HG03159 (cell line): ENCODE measurements around the gene MEST.
"Not testable (repeated sequence)": the region's sequence is repeated elsewhere in the genome, so short reads cannot be mapped to it uniquely, and the experiment has no call there.

ENCODE experiments used
- ATAC-seq: cut with Tn5 transposase; IDR thresholded peaks from one replicate; pipeline ENCODE4 v1.9.1; 2021; ENCODE audit warnings: mild to moderate bottlenecking, moderate library complexity; ENCODE audit not compliant: unreplicated experiment

Gene MEST, protein sequence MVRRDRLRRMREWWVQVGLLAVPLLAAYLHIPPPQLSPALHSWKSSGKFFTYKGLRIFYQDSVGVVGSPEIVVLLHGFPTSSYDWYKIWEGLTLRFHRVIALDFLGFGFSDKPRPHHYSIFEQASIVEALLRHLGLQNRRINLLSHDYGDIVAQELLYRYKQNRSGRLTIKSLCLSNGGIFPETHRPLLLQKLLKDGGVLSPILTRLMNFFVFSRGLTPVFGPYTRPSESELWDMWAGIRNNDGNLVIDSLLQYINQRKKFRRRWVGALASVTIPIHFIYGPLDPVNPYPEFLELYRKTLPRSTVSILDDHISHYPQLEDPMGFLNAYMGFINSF

DNA sequence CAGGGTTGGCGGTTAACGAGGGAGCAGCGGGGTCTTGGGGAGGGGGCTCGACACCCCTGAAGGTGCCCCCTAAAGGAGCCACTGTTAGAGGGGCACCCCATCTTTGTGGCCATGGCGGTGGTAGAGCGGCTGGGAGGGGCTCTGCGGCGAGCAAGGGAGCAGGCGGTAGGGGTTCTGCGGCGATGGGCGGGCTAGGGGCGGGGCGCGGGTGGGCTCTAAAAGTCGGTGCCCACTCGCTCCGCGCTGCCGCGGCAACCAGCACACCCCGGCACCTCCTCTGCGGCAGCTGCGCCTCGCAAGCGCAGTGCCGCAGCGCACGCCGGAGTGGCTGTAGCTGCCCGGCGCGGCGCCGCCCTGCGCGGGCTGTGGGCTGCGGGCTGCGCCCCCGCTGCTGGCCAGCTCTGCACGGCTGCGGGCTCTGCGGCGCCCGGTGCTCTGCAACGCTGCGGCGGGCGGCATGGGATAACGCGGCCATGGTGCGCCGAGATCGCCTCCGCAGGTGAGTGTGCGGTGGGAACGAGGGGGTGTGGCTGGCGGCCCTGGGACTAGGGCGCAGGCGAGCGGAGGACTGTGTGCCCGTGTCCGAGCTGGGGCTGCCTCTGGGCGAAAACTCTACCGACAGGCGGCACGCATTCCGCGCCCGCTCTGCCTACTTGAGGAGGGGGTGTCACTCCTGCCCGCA is at the start of gene MEST:
MEST (plus strand) TSS at position 245 of the 682 bp plus-strand sequence; CDS start at position 474, 229 bp downstream.
- ATAC-seq = no peak

DNA sequence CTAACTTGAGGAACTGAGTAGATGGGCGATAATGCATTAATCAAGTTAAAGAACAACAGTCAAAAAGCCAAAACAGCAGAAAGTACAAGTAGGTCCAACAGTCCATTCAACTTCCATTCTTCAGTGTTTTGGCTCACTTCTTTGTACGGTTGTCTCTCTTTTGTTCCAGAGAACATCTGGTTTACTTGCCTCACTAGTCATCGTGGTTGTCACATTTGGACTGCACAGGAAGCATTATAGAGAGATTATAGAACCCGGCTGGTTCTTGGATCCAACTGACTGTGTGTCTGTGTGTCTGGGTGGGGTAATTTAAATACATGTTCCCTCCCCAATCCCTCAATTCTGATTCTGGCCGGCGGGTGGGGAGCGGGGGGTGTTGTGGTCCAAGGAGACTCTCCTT is 49.3 kb upstream of the MEST start:
- ATAC-seq = no peak

DNA sequence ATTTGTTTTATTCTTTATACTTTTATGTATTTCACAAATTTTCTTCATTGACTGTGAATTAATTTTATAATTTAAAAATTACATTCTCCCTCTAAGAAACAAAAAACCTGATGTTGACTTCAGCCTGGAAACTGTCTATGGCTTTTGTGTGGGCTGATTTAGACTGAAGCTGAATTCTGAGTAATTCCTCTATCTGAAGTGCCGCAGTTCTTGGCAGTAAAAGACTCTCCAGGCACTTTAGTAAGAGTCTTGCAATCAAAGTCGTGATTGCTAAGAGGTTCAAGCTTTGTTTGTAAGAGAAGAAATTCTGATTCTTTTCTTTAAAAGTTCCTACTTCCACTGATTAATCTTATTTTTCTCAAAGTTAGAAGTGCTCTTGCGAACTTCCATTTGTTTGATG is 47.7 kb upstream of the MEST start:
- ATAC-seq = no peak

DNA sequence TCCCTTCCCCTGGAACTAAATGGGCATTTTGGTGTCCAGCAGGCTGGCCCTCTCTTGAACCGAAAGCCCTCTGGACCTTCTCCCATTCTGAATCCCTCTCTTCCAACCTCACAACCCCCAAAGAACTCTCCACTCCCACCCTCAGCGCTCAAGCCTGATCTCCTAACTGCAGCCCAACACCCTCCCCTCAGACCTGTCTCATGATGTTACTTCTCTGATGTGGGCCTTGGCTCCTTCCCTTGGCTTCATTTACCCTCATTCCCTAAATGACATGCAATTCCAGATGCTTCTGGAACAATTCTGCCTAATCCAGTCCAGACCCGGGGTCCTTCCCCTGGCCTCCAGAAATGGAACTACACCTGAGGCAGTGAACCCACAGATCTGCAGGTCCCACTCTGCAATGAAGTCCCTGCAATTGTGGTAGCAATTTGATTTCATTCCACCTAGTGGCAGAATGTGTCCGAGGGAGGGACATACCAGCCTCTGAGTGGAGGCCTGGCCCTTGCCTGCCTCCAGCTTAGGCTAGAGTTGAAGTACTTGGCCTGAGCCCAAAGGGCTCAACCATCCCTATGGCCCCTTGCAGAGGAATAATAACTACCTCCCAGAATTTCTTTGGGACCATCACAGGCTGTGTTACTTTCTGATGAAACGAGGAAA is 47.0 kb upstream of the MEST start:
- ATAC-seq = no peak

DNA sequence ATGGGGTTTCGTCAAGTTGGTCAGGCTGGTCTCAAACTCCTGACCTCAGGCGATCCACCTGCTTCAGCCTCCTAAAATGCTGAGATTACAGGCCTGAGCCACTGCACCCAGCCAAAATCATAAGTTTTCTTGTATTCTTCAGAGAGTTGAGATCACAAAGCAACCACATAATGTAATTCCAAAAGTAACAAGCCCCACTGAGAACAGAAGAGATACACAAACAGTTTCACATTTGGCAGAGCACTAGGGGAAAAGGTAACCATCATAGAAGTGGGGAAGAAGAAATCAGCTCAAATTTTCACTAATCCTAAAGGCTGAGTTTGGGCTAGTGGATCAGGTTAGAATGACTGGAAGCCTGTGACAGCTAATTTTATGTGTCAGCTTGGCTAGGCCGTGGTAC is 45.6 kb upstream of the MEST start:
- ATAC-seq = no peak

DNA sequence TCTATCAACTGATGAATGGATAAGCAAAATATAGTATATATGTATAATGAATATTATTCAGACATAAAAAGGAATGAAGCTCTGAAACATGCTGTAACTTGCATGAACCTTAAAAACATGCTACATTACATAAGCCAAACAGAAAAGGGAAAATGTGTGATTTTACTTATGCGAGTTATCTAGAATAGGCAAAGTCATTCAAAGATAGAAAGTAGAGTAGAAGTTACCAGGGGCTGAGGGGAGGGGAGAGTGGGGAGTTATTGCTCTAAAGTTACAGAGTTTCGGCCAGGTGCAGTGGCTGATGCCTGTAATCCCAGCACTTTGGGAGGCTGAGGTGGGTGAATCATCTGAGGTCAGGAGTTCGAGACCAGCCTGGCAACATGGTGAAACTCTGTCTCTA is 40.5 kb upstream of the MEST start:
- ATAC-seq = not testable (repeated sequence)

DNA sequence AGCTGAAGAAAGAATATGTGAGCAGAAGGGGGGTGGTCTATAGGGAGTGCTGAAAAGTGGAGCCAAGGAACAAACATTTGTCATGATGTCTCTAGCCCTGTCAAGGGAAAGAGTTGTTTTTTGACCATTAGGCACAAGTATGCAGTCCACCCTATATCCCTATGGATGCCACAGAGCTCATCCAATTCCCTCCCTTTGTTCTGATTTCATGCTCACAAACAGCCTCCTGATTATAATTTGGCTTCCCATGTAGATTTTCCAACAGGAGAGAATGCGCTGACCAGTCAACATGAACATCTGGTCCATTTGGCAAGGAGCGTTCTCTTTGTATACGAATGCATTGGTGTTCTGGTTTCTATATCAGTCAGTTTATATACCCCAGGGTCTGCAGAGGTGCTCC is 38.9 kb upstream of the MEST start:
- no peak for ATAC-seq

DNA sequence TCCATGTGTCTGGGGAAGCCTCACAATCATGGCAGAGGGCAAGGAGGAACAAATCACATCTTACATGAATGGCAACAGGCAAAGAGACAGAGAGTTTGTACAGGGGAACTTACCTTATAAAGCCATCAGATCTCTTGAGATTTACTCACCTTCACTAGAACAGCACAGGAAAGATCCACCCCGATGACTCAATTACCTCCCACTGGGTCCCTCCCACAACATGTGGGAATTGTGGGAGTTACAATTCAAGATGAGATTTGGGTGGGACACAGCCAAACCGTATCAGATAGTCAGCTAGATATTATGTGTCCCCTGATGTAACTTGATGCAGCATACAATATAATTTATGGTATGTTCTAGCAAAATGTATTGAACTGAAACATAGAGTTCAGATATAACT is 36.9 kb upstream of the MEST start:
- no peak for ATAC-seq

DNA sequence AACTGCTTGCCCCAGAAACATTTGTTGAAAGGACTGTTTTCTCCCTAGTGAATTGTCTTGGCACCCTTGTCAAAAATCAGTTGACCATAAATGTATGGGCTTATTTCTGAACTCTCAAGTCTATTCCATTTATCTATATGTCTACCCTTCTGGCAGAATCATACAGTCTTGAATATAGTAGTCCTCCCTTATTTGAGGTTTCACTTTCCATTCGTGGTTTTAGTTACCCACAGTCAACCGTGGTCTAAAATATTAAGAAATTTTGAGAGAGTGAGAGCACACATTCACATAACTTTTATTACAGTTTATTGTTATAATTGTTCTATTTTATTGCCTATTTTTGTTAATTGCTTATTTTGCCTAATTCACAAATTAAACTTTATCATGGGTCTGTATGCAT is 33.6 kb upstream of the MEST start:
- ATAC-seq = no peak

DNA sequence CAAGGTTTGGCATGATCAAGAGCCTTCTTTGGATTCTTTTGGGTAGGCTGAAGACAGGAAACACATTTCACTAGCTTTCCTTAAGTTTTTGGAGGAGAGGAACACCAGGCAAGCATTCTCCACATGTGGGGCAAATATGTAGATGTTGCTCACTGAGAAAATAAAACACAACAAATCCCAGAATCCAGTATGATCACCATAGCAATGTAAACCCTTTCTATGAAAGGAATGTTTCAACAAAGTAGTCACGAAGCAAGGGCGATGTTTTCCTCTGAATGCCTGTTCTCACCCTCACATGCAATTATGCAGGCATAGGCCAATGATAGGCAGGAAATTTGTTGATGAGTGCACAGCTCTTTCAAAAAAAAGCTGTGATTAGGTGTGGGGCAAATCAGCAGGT is 30.6 kb upstream of the MEST start:
- no peak for ATAC-seq

DNA sequence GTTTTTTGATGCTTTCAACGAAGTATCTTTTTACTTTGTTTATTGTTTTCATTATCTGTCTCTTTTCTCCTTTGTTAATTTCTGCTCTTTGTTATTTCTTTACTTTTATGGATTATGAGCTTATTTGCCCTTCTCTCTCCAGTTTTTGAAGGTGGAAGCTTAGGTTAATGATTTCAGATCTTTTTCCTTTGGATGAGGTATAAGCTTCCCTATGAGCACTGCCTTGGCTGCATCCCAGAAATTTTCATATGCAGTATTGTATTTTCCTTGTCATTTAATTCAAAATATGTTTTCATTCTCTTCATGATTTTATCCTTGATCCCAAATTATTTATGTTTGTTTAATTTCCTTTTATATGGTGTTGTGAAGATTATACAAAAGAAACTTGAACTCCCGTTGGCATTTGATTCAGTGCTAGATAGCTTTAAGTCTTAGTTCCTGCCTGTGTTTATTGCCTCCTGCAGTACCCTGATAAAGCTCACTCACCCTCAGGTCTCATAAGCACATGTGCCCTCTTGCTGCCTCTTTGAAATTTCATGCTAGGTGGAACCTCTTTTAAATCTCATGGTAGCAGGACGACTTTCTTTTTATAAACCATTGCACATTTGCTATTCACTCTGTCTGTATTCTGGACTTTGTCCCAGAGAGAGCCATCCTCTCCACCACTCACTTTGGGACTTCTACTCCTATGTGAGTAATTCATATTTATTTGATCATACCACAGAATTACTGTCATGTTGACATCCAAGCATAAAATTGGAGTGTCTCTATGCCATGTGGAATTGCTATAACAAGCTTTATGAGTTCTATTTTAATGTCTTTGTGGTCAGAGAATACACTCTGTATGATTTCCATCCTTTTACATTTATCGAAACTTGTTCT is 28.1 kb upstream of the MEST start:
- no peak for ATAC-seq

DNA sequence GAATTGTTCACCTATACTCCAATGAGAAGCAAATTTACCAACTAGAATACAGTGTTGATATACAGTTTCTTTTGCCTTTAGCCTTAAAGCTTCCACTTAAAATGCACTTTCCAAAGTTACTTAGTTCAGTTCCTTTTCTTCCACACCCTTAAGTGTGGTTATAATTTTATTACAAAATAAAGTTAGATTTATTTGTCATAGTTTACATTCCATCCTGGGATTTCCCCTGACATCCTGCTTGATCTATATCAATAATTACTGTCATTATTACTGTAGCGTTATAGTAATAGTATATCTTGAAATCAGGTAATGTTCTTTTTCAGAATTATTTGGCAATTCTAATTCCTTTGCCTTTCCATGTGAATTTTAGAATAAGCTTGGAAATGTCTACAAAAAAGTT is 23.3 kb upstream of the MEST start:
- no peak for ATAC-seq

DNA sequence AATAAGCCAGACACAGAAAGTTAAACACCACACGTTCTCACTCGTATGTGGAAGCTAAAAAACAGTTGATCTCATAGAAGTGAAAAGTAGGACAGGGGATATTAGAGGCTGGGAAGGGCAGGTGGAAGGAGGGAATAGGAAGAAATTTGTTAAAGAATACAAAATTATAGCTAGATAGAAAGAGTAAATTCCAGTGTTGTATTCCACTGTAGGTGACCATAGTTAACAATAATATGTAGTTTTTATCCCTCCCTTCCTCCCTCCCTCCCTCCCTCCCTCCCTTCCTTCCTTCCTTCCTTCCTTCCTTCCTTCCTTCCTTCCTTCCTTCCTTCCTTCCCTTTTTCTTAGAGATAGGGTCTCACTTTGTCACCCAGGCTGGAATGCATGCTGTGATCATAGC is 19.9 kb upstream of the MEST start:
- no peak for ATAC-seq

DNA sequence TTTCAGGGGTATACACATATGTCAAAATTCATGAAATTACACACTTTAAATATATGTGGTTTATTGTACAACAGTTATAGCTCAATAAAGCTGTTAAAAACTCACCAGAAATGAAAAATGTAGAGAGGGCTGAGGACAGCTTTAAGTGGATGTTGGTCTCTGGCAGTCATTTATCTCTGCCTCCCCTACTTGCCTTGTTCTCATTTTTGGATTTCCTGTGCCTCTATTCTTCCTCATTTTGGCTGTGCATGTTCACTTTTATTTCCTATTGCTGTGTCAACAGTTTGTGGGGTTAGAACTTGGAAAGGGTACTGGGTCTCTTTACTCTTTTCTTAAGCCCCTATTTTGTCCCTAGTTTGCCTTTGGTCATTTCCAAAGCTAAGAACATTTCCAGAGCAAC is 18.6 kb upstream of the MEST start:
- no peak for ATAC-seq

DNA sequence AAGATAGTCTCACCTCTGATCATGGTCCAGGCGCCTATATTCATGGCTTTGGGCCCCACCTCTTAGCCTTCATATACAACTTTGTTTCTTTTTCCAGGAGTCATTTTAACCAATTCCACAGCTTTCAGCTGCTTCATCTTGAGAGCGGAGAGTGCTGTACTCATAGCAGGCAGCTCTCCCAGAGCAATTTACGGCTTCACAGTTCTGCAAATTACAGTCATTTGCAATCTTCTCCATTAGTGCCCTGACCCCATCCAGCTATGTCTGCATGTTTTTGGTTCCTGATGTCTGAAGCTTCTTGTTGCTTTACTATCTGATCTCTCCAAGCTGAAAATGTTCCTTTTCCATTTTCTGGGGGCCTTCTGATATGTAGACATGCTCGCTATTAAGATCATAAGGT is 18.0 kb upstream of the MEST start:
- no peak for ATAC-seq

DNA sequence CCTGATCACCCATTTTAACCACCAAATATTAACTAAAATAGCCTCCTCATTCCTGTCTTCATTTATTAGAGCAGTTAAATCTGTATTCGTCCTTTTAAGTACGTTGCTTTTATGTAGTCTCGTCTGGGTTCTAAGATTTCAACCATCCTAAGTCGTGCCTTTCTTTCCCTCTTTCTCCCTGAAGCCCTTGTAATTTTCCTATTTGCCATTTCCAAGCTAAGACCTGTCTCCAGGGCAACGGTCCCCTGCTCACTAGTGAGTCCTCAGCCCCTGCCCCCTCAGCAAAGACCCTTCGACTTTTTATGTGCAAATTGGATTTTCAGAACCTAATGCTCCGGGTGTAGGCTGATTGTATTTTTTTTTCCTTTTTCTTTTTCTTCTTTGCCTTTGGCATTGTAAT is 16.1 kb upstream of the MEST start:
- no peak for ATAC-seq

DNA sequence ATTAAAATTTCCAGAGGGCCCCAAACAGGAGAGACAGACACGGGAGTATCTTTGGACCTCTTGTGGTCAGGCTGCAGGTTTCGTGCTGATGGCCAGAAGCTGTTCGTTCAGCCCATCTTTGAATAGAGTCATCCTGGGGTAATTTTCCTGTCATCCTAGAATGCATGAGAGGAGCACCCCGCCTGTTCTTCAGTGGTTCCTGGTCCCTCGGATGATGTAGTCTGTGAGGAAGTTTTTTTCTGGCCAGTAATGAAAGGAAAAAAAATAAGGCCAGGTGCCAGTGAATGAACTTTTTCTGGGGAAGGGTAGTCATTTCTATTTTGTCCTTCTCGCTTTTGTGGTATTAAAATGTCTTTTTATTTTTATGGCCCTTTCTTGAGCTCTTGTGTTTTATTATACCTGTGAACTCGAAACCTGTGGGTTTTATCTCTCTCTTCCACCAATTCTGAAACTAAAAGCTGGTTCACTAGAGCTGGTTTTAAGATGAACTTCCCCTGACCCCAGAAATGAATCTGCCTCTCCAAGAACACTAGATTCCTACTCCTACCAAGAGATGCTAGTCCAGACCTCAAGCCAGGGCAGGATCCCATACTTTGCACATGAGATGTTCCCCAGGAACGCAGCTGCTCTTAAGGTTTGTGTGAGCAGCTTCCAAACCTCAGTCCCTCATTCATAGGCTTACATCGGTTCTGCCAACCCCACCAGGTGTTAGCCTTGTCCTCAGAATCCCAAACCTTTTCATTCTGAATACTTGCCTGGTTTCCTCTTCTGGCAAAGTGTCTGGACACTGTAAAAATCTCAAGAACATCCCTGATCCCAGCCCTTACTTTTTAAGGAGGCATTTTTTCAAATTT is 15.4 kb upstream of the MEST start:
- ATAC-seq = no peak

DNA sequence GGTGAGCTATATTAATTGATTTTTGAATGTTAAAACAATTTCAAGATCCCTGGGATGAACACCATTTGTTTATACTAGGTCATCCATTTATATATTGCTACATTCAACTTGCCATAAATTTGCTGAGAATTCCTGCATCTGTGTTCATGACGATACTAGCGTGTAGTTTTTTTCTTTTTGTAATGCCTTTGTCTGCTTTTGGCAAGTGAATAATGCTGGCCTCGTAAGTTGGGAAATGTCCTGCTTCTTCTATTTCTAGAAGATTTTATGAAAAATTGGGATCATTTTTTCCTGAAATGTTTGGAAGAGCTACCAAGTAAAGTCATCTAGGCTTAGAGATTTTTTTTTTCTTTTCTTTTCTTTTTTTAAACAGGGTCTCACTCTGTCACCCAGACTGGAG is 12.9 kb upstream of the MEST start:
- no peak for ATAC-seq

DNA sequence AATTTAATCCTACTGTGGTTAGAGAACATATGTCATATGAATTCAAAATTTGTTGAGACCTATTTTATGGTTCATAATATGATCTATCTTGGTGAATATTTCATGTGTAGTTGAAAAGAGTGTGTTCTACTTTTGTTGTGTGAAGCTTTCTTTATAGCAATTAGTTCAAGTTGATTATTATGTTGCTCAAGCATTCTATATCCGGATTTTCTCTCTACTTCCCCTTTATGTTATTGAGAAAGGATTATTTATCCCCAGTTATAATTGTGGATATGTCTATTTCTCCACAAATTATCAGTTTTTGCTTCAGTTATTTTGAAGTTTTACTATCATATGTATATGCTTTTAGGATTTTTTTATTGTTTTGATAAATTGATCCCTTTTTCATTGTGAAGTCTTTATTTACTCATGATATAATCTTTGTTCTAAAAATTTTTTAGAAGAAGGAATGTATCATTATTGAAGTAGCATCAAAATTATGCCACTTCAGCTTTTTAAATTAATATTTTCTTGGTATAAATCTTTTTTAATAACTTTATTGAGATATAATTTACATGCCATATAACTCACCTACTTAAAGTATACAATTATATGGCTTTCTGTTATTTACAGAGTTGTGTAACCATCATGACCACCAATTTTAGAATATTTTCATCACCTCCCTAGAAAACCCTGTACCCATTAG is 12.0 kb upstream of the MEST start:
- ATAC-seq = no peak

DNA sequence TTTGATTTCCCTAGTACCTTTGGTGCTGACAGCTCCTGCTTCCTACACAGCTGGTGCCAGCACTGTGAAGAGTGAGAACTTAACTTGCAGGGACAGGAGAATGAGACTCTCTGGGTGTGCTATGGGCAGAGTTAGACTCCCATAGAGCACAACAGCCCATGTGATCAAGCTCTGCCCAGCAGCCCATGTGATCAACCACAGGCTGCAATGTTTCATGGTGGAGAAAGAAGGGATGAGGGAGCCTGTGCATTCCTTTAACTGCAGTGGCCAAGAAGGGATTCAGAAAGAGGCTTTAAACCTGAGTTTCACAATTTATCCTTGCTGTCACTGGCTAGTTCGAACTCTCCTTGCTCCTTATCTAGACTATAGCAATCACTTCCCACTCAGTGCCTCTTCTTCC is 10.0 kb upstream of the MEST start:
- ATAC-seq = no peak
